Ovary (tissue), 3 donors: Measurements from ENCODE around the gene ACSL6.

Source experiments
- CTCF ChIP-seq, 3 donors: fragments of 450-650 bp in 2 of 3; fragments of 200-600 bp in 1 of 3; IDR thresholded peaks; one replicate each; pipeline versions ENCODE4 v1.5.1 to v1.8.0; 2016 to 2022; ENCODE audit warnings: antibody characterized with exemption in 3 of 3, mild to moderate bottlenecking in 1 of 3
- EP300 ChIP-seq: sonication (generic); formaldehyde crosslinking; IDR thresholded peaks from one replicate; pipeline ENCODE4 v1.6.1; 2017; ENCODE audit warnings: antibody characterized with exemption
- donor health status: DM: no; HTN: no; CAD: no.

DNA sequence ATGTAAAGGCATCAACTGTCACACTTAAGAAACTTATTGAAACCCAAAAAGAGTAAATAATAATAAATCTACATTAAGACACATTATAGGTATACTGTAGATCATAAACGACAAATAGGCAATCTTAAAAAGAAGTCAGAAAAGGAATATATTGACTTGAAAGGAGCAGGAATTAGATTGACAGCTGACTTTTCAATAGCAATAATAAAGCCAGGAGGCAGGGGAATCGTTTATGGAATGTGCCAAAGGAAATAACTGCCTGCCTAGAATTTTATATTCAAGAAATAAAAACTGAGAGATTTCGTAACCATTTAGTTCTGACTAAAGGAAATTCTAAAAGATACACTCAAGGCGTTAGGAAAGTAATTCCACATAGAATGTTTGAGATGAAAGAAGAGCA is 21.7 kb upstream of the ACSL6 start:
- TF ChIP-seq EP300 = no peak
- TF ChIP-seq CTCF (IDR thresholded peaks at IDR 0.05) = no peak
